Adrenal gland (tissue), 12 donors: Measurements from ENCODE around the gene ATP6V1C2. TPM values are rescaled to one million over a fixed set of nuclear protein-coding genes. Genes with fewer than 3 reads are reported as not detected.

Experiments
- DNase-seq, 7 donors: peaks; one replicate each; pipeline ENCODE4 v3.0.0-alpha.2; 2019 to 2020
- H3K27ac ChIP-seq, 5 donors: fragments of 200-600 bp; sonication (generic) in 4 of 5; 1 replicate in 3 of 5; 2 replicates in 2 of 5; pipeline versions ENCODE4 v1.5.1 to v1.8.0; 2016 to 2020; ENCODE audit warnings: mild to moderate bottlenecking in 1 of 5
- H3K27me3 ChIP-seq: fragments of 200-600 bp; 2 replicates; pipeline ENCODE4 v1.8.0; 2021
- H3K36me3 ChIP-seq, 2 donors: fragments of 200-600 bp; replicated peaks in 1 of 2; 1 replicate in 1 of 2; 2 replicates in 1 of 2; pipeline versions ENCODE4 v1.5.1 to v1.8.0; 2018 to 2022
- H3K4me1 ChIP-seq, 2 donors: fragments of 200-600 bp; replicated peaks in 1 of 2; 1 replicate in 1 of 2; 2 replicates in 1 of 2; pipeline versions ENCODE4 v1.5.1 to v1.8.0; 2018 to 2021
- H3K4me3 ChIP-seq, 4 donors: fragments of 200-600 bp; sonication (generic) in 3 of 4; one replicate each; pipeline ENCODE4 v1.5.1; 2016 to 2018
- H3K9me3 ChIP-seq, 3 donors: fragments of 200-600 bp; sonication (generic) in 1 of 3; replicated peaks in 1 of 3; 1 replicate in 2 of 3; 2 replicates in 1 of 3; pipeline versions ENCODE4 v1.5.1 to v1.8.0; 2016 to 2021
- CTCF ChIP-seq, 6 experiments: fragments of 450-650 bp in 4 of 6; fragments of 200-600 bp in 2 of 6; sonication (generic) in 1 of 6; IDR thresholded peaks; 1 replicate in 5 of 6; 2 replicates in 1 of 6; pipeline versions ENCODE4 v1.5.1 to v1.8.0; 2016 to 2021; ENCODE audit warnings: antibody characterized with exemption in 6 of 6, mild to moderate bottlenecking in 2 of 6, moderate library complexity in 1 of 6
- POLR2A ChIP-seq, 2 donors: fragments of 450-650 bp; IDR thresholded peaks; one replicate each; pipeline ENCODE4 v1.6.1; 2017; ENCODE audit warnings: antibody characterized with exemption in 2 of 2, mild to moderate bottlenecking in 2 of 2, moderate library complexity in 1 of 2
- WGBS, 4 donors: extraction: QIAGEN DNeasy Blood & Tissue Kit in 2 of 4; methylation state at CpG; one replicate each; pipeline versions ENCODE4 v1.1.5 to v1.1.7; 2013 to 2017; 5-methylcytosine and 5-hydroxymethylcytosine counted together
- intact Hi-C, 2 donors: fragments of 100-400 bp; cut with DNase I; formaldehyde crosslinking; loops; one replicate each; pipeline versions ENCODE4 v1.14.1 to v1.15.0; 2022 to 2023
- polyA plus RNA-seq, 3 donors: library from polyadenylated mRNA; stranded (reverse); fragments of 200-250 nt in 2 of 3; fragments of 350-450 nt in 1 of 3; fragmentation: Illumina TruSeq in 1 of 3; extraction: RNeasy Lipid Tissue Mini Kit (QIAGEN cat#74804) in 1 of 3; gene quantifications; one replicate each; pipeline ENCODE4 v1.2.3, GENCODE V29; 2013 to 2014
- total RNA-seq, 9 donors: library from RNA; depleted of rRNA in 4 of 9; stranded (reverse); fragments of >200 nt in 4 of 9; fragments of 120-200 nt in 1 of 9; fragmentation: NEBNext Ultra II Directional in 1 of 9; extraction: Animal tissue kit (Norgen Biotek cat#: 25700) in 1 of 9; gene quantifications; one replicate each; pipeline versions ENCODE4 v1.1.0 to v1.2.4, GENCODE V29; 2013 to 2023
- donor health status: healthy with polysubstance abuse.
- donor health status: Bipolar disorder and iron deficiency.
- donor health status: DM: yes; HTN: yes; CAD: no.
- donor health status: DM: no; HTN: no; CAD: no.
- donor health status: DM: no; HTN: no; CAD: no.
- donor health status: DM: yes; HTN: yes; CAD: no.

Gene ATP6V1C2
- total and polyA plus RNA-seq, 12 donors, result 0.14 to 7.7 (median 0.94) TPM; not detected in 1

- Histone ChIP-seq H3K27me3 (no peaks in the 10 kb centered on the region), H3K36me3 (no peaks in the 10 kb centered on the region), H3K4me3 (no peak overlapping the region), H3K27ac (no peak overlapping the region), H3K4me1 (no peaks in the 10 kb centered on the region), H3K9me3 (no peaks in the 10 kb centered on the region)
- WGBS, 4 donors, result 86 to 90% (median 89%) methylated on average over 5 of the region's 5 CpGs
- intact Hi-C loops, result no loop called here
- DNase-seq, result no peak
- no peak for TF ChIP-seq POLR2A (IDR thresholded peaks at IDR 0.05)
- TF ChIP-seq CTCF (IDR thresholded peaks at IDR 0.05), result no peak
These were observed 30.8 kb downstream of the ATP6V1C2 start for GRCh38 chr2:10752236-10752635.

GRCh38 chr2:10753156-10753555 is 31.7 kb downstream of the ATP6V1C2 start:
- DNase-seq, result no peak
- H3K27me3 ChIP-seq, result no peaks in the 10 kb centered on the region
- TF ChIP-seq CTCF (IDR thresholded peaks at IDR 0.05) (no peak), POLR2A (IDR thresholded peaks at IDR 0.05) (no peak)
- H3K4me3 ChIP-seq, result no peak overlapping the region
- no peaks in the 10 kb centered on the region for H3K4me1 ChIP-seq
- no peak overlapping the region for H3K27ac ChIP-seq
- no peaks in the 10 kb centered on the region for H3K9me3 ChIP-seq
- 77 to 82% (median 80%) methylated on average over 7 of the region's 7 CpGs for WGBS, 4 donors
- no peaks in the 10 kb centered on the region for H3K36me3 ChIP-seq
- intact Hi-C loops, result no loop called here

- WGBS, 4 donors, result 83 to 87% (median 86%) methylated on average over 8 of the region's 8 CpGs
- TF ChIP-seq POLR2A (IDR thresholded peaks at IDR 0.05) (no peak), CTCF (IDR thresholded peaks at IDR 0.05) (no peak)
These were observed 32.4 kb downstream of the ATP6V1C2 start for GRCh38 chr2:10753876-10754275.

GRCh38 chr2:10755621-10756020 is 34.2 kb downstream of the ATP6V1C2 start:
- no peak for DNase-seq
- no peak for TF ChIP-seq POLR2A (IDR thresholded peaks at IDR 0.05)
- TF ChIP-seq CTCF (IDR thresholded peaks at IDR 0.05), result no peak
- Histone ChIP-seq H3K27ac (no peak overlapping the region), H3K27me3 (no peaks in the 10 kb centered on the region), H3K9me3 (no peaks in the 10 kb centered on the region), H3K4me3 (no peak overlapping the region), H3K4me1 (no peaks in the 10 kb centered on the region), H3K36me3 (no peaks in the 10 kb centered on the region)
- WGBS, 4 donors, result 67 to 71% (median 71%) methylated on average over 7 of the region's 7 CpGs
- intact Hi-C loops, result no loop called here

More at GRCh38 chr2:10753876-10754275, 32.4 kb downstream of the ATP6V1C2 start:
- H3K36me3 ChIP-seq, result no peaks in the 10 kb centered on the region
- H3K4me3 ChIP-seq, result no peak overlapping the region
- no peak for DNase-seq
- intact Hi-C loops, result no loop called here
- no peaks in the 10 kb centered on the region for H3K4me1 ChIP-seq
- no peaks in the 10 kb centered on the region for H3K27me3 ChIP-seq
- no peak overlapping the region for H3K27ac ChIP-seq
- no peaks in the 10 kb centered on the region for H3K9me3 ChIP-seq
